ENCODE data around the gene SLC11A1. TPM values are rescaled to one million over a fixed set of nuclear protein-coding genes. Genes with fewer than 3 reads are reported as not detected.

The SLC11A1 gene
- total RNA-seq, 1 donor from 2014 or later: not detected

- peaks cover 5% of the 10 kb centered on the region for H3K27me3 Mint-ChIP-seq (ENCODE audit: unreplicated experiment)
- no peak overlapping the region for H3K27ac Mint-ChIP-seq (ENCODE audit: unreplicated experiment)
- no peak for DNase-seq (ENCODE audit: low spot score)
- no peaks in the 10 kb centered on the region for H3K36me3 Mint-ChIP-seq (ENCODE audit: low read depth, unreplicated experiment)
- H3K4me3 Mint-ChIP-seq (ENCODE audit: unreplicated experiment): no peak overlapping the region
- TF ChIP-seq CTCF (IDR thresholded peaks at IDR 0.05; ENCODE audit: unreplicated experiment): no peak
- no peaks in the 10 kb centered on the region for H3K9me3 Mint-ChIP-seq (ENCODE audit: unreplicated experiment)
- H3K4me1 Mint-ChIP-seq (ENCODE audit: unreplicated experiment): no peaks in the 10 kb centered on the region
Measured at GRCh38 chr2:218422403-218423086, 40.5 kb downstream of the SLC11A1 start.

- Mint-ChIP-seq H3K4me1 (ENCODE audit: unreplicated experiment) (no peaks in the 10 kb centered on the region), H3K27me3 (ENCODE audit: unreplicated experiment) (peaks cover 10% of the 10 kb centered on the region), H3K9me3 (ENCODE audit: unreplicated experiment) (no peaks in the 10 kb centered on the region), H3K27ac (ENCODE audit: unreplicated experiment) (no peak overlapping the region), H3K4me3 (ENCODE audit: unreplicated experiment) (no peak overlapping the region), H3K36me3 (ENCODE audit: low read depth, unreplicated experiment) (no peaks in the 10 kb centered on the region)
- no peak for TF ChIP-seq CTCF (IDR thresholded peaks at IDR 0.05; ENCODE audit: unreplicated experiment)
- DNase-seq (ENCODE audit: low spot score): no peak
Measured at GRCh38 chr2:218423584-218423983, 41.5 kb downstream of the SLC11A1 start.

- H3K9me3 Mint-ChIP-seq (ENCODE audit: unreplicated experiment): no peaks in the 10 kb centered on the region
- no peak overlapping the region for H3K4me3 Mint-ChIP-seq (ENCODE audit: unreplicated experiment)
- H3K27me3 Mint-ChIP-seq (ENCODE audit: unreplicated experiment): peaks cover 14% of the 10 kb centered on the region
- no peak overlapping the region for H3K27ac Mint-ChIP-seq (ENCODE audit: unreplicated experiment)
- no peaks in the 10 kb centered on the region for H3K4me1 Mint-ChIP-seq (ENCODE audit: unreplicated experiment)
- no peaks in the 10 kb centered on the region for H3K36me3 Mint-ChIP-seq (ENCODE audit: low read depth, unreplicated experiment)
- no peak for DNase-seq (ENCODE audit: low spot score)
- no peak for TF ChIP-seq CTCF (IDR thresholded peaks at IDR 0.05; ENCODE audit: unreplicated experiment)
Measured at GRCh38 chr2:218425531-218425930, 43.5 kb downstream of the SLC11A1 start.

GRCh38 chr2:218427741-218428140 is 45.7 kb downstream of the SLC11A1 start:
- H3K9me3 Mint-ChIP-seq (ENCODE audit: unreplicated experiment): no peaks in the 10 kb centered on the region
- no peak for TF ChIP-seq CTCF (IDR thresholded peaks at IDR 0.05; ENCODE audit: unreplicated experiment)
- H3K27ac Mint-ChIP-seq (ENCODE audit: unreplicated experiment): no peak overlapping the region
- H3K4me1 Mint-ChIP-seq (ENCODE audit: unreplicated experiment): no peaks in the 10 kb centered on the region
- DNase-seq (ENCODE audit: low spot score): no peak
- no peaks in the 10 kb centered on the region for H3K36me3 Mint-ChIP-seq (ENCODE audit: low read depth, unreplicated experiment)
- peaks cover 16% of the 10 kb centered on the region for H3K27me3 Mint-ChIP-seq (ENCODE audit: unreplicated experiment)
- no peak overlapping the region for H3K4me3 Mint-ChIP-seq (ENCODE audit: unreplicated experiment)

GRCh38 chr2:218428846-218429558 is 46.9 kb downstream of the SLC11A1 start:
- no peak for DNase-seq (ENCODE audit: low spot score)
- H3K9me3 Mint-ChIP-seq (ENCODE audit: unreplicated experiment): no peaks in the 10 kb centered on the region
- H3K4me1 Mint-ChIP-seq (ENCODE audit: unreplicated experiment): no peaks in the 10 kb centered on the region
- H3K36me3 Mint-ChIP-seq (ENCODE audit: low read depth, unreplicated experiment): no peaks in the 10 kb centered on the region
- peaks cover 15% of the 10 kb centered on the region for H3K27me3 Mint-ChIP-seq (ENCODE audit: unreplicated experiment)
- no peak for TF ChIP-seq CTCF (IDR thresholded peaks at IDR 0.05; ENCODE audit: unreplicated experiment)
- no peak overlapping the region for H3K27ac Mint-ChIP-seq (ENCODE audit: unreplicated experiment)
- no peak overlapping the region for H3K4me3 Mint-ChIP-seq (ENCODE audit: unreplicated experiment)
